ENCODE data around the gene PLCL1.

GRCh38 chr2:198066597-198066996, 262.2 kb downstream of the PLCL1 start:
- TF ChIP-seq CTCF (IDR thresholded peaks at IDR 0.05; ENCODE audit: insufficient read depth, low read length) (no peak), REST (IDR thresholded peaks at IDR 0.05; ENCODE audit: insufficient replicate concordance, low read depth) (no peak), POLR2AphosphoS5 (IDR thresholded peaks at IDR 0.05; ENCODE audit: low read depth) (no peak), SPI1 (IDR thresholded peaks at IDR 0.05; ENCODE audit: borderline replicate concordance, low read depth) (no peak), GABPA (IDR thresholded peaks at IDR 0.05; ENCODE audit: low read depth) (no peak)

All from HL-60 (cell line).